Activated T-cell treated with anti-CD3 and anti-CD28 coated beads, Interleukin-2, amount 50 U/mL, for 48 hours (primary cell): Measurements from ENCODE around the gene UBE2D3.
A peak's percentile ranks its signal among the peaks of the same experiment; 100 is the strongest.
"Not testable (repeated sequence)": the region's sequence is repeated elsewhere in the genome, so short reads cannot be mapped to it uniquely, and the experiment has no call there.

Experiments used
- DNase-seq, 2 experiments: peaks; one replicate each; pipeline ENCODE4 v3.0.0-alpha.2; 2020

Gene UBE2D3

DNA sequence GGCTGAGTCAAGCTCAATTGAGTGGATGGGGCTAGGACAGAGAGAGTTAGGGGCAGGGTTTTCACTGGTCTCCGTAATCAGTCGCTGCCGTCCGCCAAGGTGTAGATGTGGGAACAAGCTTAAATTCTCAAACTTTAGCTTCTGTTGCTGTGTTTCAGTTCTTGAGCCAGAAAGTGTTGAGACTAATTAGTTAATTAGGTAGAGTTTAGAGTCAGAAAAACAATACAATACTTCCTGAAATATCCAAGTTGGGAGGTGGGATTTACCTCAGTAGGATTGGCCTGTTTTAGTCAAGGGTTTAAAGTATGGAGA is 1.1 kb upstream of the UBE2D3 start:
- DNase-seq = no peak

DNA sequence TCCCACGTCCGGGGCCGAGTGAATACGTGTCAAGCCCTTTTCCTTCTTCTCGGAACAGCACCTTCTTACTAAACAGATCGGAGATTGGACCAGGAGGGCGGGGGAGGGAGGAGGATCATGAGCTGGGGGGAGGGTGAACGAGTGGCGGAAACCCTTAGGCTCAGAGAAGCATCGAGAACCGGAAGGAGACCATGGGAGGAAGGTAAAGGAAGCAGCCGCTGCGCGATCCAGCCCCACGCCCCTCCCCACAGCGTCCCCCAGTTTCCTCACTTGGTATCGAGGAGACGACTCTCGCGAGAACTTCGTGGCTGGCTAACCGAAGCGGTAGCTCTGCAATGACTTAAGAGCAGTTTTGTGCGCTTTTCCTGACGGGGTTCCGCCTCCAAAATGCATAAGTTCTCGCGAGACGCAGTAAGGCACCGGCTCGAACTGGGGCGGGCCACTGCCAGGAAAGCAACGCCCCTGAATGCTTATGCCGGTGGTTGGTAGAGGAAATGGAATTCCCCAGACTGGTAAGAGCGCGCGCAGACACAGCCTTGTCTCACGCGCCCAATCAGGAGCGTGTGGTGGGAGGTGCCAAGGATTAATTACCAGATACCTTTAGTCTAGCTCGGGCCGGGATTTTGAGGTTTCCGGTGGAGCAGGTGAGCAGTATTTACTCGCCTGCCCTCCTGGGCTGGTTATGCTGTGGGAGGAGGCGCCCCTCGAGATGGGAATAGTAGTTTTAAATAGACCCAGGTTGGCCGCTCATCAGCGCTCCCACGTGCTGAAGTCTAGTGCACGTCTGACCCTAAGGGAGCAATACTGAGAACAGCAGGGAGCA is 534 bp upstream of the UBE2D3 start:
- DNase-seq = peak; percentile 96 to 97

DNA sequence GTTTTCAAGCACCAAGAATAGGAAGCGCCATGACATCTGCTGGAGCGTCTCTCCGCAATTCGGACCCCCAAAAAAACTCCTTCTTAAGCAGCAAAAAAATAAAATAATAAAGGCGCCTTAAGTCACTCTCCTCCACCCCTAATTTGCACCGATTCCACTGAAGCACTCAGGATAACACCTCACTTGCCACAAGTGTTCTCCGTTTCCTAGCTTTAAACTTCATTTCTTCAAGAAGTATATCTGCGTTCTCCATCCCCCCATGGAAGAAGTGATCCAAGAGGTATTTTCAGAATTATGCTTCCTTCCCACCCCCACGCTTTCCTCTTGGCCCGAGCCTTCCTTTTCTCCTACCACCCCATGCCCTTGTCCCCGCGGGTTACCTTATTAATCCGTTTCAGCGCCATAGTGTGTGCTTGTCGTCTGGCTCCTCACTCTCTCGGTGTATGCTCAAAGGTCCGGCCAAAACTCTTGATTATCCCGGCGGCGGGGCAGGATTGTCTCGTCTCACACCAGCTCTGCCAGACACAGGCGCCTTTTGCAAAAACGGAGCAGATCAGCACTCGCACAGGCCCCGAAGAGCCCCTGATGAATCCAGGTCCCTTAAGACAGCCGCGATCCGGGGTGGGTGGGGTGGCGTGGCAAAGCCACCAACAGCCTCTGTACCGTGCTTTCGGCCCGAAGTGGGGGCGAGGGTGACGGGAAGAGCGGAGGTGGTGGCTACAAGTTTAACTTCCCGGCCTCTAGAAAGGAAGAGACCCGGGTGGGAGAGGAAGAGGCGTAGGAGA is 1.1 kb downstream of the UBE2D3 start:
- peak; percentile 82 to 86 for DNase-seq

DNA sequence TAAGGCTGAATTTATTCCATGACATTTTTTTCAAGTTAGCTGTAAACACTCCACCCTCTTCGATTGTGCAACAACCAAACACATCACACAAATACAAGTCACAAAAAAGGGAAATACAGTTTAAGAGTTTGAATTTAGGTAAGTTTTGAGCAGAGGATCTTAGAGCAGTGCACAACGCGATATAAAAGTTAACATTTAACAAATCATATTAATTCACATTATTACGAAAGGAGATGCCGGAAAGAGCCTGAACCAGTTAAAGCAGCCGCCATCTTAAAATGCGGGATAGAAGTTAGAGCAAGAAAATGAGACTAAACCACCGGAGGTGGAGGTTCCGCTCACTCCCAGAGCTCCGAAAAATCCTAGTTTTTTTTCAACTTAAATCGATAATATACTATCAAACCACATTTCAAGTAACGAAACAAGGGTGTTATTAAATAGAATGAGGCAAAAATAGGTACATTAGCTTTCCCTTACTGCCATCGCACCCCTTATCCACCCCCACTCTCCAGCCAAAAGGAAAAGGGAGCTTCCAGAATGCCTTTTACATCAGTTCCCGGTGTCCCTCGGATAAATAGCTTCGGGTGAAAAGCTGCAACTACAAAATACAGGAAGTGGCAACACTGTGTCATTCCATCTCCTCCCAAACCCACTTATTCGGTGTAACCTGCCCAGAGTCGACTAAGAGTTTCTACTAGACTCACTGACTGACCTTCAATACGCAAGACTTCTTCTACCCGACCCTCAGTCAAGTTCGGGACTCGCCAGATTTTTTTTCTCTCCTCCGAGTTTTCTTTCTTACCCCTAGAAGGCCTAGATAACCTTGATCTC is 1.9 kb downstream of the UBE2D3 start:
- DNase-seq = peak; percentile 49 to 55

DNA sequence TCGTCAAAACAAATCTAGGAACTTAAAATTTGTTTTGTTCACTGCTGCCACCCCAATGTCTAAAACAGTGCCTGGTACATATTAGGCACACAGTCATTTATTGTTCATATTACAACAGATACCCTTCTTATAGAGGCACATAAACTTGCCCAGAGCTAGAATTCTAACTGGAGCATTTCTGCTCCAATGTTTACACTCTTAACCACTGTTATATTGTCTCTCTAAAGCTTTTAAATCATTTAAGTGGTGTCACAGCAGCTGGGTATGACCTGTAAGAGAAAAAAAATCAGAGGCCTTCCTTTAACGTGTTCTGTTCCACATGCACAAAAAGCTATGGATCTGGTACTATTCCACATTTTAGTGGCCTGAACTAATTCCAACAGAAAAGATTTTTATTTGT is 3.0 kb downstream of the UBE2D3 start:
- DNase-seq = no peak

DNA sequence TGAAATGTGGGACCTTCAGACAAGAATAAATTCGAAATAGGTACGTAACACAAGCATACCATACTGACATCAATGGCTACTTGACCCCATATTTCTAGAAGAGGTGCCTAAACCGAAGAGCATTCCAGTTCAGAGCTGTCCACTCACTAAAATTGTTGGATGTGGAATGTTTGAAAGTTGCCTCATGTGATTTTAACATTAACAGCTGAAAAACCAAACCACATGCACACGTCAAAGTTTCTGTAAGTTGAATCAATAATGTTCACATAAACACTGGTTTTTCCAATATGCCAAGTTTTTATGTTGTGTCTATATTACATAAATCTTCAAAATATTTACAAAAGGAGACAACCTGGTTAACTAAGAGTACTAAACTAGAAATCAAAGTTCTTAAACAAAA is 3.5 kb downstream of the UBE2D3 start:
- DNase-seq = no peak

DNA sequence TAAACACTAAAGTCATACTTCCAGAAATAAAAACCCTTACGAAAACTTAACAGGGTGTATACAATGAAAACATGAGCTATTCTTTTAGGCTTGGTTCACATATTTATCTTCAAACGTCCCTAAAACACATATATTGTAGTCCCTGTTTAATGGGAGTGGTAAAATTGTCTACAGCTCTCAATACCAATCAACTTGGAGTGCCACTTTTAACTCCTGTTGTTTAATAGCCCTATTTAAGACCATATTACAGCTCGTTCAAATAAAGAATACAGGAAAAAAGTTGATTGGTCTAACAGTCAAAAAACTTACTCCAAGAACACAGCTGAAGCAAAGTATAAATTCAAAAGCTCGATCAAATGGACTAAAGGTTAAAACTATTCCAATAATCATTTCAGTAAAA is 3.9 kb downstream of the UBE2D3 start:
- no peak for DNase-seq

DNA sequence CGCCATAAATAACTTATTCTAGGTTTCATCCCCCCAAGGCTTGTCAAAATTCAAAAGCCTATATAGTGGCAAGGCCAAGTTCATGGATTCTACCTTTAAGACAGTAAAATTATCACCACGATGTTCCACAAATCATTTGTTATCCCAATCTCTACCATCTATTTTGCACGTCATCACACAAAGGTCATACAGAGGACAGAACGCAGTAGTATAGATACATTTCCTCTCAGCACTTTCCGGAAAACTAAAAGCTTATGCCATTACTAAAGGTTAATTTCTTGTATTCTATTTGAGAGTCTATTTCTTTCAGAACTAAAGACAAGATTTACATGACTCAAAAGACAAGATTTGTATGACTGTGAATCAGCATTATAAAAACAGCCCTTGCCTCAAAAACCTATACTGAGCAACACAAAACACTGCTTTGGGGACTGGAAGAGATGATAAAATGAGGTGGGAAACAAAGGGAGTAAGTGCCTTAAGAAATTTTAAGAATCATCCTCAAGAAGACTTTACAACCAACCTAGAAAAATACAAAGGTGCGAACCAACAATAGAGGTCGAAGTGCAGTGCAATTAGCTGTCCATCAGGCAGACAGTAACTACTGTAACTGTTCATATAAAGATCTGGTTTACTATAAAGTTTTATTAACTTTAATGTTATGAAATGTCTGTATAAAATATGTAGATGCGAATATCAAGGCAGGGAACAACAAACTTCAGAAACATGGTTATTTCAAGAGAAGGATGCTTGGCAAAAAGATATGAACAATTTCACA is 7.6 kb downstream of the UBE2D3 start:
- DNase-seq = no peak

DNA sequence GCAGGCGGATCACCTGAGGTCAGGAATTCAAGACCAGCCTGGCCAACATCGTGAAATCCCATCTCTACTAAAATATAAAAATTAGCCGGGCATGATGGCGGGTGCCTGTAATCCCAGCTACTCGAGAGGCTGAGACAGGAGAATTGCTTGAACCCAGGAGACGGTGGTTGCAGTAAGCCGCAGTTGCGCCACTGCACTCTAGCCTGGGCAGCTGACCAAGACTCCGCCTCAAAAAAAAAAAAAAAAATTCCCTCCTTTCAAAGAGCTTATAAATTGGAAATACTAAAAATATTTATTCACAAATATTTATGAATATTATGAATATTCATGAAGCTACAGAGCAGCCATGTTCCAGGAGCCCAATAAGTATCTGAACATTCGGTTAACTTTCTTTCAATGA is 8.3 kb downstream of the UBE2D3 start:
- not testable (repeated sequence) for DNase-seq

DNA sequence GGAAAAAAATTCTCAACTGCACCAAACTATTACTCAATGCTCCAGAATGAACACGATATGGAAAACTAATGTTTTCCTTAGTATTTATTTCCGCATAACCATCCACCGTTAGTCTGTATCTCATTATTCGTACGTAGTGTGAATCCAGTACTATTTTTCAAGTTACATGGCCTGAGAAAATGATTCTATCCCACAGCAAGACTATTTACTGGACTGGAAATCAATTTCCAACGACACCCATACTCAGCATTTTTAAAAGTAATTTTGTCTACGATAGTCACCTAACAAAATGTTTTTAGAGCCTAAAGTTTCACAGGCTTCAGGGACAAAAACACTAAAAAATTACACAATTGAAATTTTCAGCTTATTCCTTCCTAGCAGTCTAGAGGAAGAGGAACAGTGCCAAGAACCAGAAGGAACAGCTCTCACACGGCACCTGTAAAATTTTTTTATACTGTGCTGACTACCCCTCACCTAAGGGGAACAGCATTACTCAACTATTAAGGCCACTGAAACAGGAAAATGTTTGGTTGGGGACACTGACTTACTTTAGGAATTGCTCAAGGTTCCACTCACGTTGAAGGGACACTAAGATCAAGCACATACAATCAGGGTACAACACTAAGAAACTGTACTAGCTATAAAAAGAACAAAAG is 9.6 kb downstream of the UBE2D3 start:
- DNase-seq = no peak

DNA sequence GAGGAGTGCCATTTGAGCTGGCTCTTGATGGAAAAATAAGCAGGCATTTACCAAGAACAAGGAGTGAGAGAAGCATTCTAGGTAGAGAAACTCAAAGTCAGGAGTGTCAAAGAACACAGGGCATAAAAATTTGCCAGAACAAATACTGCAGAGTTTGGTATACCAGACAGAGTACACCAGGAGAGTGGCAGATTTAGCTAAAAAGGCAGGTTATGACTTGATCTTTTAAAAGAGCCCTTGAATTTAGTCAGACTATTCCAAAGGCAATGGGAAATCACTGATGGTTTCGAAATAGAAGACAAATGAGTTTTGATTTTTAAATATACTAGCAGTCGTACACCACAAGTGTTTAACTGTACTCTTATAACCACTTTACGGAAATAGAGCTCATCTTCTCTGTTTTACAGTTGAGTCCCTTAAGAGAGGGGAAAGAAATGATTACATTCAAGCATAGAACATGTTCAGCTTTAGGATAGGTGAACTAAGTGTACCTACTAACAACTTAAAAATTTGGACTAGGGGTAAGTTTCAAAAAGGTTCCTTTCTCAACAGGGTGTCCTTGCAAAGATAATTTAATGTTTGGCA is 10.2 kb downstream of the UBE2D3 start:
- no peak for DNase-seq

DNA sequence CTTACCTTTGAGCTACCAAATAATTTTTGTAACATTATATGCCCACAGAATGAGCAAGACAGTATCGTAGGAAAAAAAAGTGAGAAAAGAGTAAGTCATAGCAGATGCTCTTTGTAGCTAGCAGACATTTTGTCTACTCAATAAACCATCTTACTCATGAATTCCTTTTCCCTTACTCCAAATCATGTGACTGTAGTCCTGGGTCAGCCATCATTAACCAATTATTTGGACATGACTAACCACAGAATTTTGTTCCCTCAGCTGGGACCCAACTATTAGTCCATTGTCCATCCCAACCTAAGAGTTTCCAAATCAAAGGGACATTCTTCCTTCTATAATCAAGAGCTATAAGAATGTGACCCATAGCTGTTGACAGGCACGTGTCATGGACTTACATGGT is 11.4 kb downstream of the UBE2D3 start:
- DNase-seq = no peak

DNA sequence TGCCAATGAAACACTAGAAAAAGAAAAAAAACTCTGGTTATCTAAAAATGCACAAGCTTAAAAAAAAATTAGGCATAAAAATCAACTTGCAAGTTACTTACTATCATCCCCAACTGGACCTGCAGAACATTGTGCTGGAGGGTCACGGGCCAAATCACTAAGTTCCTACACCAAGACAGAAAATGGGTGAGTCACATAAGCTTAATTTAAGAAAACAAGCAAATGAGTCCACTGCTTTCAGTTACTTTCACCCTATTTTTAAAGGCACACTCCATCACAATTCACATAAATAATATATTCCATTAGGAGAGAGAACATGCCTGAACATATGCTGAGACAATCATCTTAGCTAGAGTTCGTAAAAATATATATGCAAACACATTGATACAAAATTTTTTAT is 17.7 kb downstream of the UBE2D3 start:
- DNase-seq = no peak

DNA sequence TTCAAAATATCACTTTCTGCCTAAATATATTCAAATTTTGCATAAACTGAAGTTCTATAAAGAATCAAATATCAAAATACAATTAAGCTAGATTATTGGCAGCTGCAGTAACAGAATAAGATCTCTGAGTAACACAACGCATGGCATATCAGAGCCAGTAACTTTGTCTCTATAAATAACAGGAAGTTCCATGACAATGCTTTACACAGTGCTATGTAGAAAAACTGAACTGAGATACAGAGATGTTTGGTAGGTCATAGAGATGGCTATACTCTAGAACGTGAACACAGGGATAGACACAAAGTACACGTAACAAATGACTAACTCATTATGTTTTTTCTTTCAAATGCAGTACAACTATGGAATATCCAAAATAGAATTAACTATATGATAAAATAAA is 18.2 kb downstream of the UBE2D3 start:
- DNase-seq = no peak

DNA sequence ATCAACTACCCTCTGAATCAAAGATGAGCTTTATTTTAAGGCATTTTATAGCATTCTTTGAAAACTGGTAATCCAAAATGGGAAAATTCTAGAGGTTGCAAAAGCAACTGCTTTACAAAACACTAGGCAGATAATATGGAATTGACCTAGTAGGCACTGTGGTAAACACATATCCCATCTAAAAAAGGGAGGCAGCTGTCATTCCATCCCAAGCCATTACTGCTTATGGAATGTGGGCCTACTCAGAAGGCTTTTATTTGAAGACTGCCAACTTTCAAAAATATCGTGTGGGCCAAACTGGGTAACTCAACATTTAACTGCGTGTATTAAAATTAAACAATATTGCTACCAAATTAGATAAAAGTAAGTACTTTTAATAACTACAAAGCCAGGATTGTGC is 19.3 kb downstream of the UBE2D3 start:
- DNase-seq = no peak

DNA sequence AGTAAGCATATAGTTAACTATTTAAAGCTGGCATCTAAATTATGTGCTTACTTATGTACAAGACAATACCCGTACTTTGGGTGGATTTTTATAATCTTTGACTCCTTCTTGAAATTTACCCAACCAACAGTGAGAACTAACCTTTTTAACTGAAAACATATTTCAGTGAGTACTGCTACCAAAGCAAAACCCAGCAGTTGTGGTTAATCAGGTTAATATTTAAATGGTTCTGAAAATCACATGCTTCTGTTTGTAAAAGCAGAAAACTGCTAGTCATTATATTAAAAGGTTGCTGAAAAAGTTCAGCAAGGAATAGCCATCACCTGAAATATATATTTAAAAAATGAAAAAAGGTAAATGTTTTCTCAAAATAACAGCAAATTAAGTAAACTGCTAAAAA is 20.0 kb downstream of the UBE2D3 start:
- DNase-seq = no peak

DNA sequence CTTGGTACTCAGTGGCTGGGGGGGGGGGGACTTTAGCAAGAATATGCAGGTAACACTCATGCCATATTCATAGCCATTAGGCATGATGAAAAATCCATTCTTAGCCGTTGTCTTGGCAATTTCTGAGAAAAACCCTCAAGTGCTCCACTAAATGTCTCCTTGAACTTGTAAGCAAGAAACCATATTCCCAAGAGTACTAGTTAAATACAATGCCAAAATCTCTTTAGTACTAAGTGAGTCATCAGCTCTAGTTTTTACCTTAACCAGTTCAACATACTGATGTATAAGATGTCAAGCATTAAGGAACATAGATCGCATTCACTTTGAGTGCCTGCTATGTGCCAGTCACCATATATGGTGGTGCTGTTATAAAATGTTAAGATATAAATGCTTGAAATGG is 27.5 kb downstream of the UBE2D3 start:
- no peak for DNase-seq

DNA sequence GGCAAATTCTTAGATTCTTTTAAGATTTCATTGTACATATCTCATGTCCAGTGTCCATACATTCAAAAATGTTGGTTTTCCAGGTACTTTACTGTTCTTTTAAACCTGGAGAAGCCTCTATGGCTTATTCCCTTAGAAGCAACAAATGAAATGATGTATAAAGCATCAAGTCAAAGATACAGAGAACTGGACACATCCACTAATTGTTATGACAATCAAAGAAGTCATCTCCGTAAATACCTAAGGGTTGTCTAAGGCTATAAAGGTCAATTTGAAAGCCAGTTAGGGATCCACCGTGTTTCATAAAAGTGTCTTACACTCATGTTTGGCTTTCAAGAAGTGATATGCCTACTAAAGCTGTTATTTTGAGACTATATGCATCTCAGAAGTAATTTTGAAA is 32.4 kb downstream of the UBE2D3 start:
- no peak for DNase-seq

DNA sequence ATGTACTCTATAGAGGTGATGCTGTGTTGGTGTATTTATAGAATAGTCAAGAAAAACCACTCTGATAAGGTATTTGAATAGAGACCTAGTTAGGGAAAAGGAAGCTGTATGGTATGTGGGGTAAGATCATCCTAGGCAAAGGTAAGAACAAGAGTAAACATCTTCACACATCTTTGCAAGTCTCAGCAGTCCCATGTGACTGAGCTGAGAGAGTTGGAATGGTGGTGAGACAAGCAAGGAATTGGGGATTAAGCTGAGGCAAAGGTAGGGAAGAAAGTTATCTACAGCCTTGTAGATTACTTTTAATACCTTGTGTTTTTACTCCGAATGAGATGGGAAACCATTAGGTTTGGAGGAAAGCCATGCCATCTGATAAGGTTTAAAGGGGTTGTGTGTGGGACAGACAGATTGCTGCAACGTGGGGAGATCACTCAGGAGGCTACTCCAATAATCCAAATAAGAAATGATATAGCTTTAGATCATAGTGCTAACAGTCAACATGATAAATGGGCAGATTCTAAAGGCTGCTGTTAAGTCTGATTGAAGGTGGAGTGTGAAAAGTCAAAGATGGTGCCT is 34.9 kb downstream of the UBE2D3 start:
- no peak for DNase-seq

DNA sequence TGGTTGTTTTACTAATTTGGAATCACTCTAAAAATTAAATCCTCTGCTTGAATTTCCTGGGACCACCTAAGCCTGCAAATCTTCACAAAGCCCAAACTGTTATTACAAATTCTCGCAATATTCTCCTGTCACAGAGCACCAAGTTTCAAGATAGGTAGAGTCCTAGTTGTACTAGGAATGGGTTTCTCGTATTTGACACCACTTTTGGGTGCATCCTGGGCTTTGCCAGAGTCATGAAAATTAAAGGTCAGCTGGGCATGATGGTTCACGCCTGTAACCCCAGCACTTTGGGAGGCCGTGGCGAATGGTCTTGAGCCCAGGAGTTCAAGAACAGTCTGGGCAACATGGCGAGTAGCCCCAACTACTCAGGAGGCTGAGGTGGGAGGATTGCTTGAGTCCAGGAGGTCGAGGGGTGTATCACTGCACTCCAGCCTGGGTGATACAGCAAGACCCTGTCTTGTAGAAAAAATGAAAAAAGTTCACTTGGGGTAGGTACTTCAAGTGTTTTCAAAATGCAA is 36.0 kb downstream of the UBE2D3 start:
- no peak for DNase-seq

DNA sequence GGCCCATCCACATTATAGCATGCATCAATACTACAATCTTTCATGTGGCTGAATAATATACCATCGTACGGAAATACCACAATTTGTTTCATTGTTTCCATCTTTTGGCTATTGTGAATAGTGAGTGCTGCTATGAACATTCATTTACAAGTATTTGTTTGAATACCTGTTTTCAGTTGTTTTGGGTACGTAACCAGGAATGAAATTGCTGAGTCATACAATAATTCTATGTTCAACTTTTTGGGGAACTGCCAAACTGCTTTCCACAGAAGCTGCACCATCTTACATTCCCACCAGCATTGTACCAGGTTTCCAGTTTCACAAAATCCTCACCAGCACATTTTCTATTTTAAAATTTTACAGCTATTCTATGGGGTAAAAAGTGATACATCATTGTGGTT is 38.0 kb downstream of the UBE2D3 start:
- DNase-seq = no peak
